ENCODE measurements around the gene BGLAP. TPM values are rescaled to one million over a fixed set of nuclear protein-coding genes. Genes with fewer than 3 reads are reported as not detected.
A peak's percentile ranks its signal among the peaks of the same experiment; 100 is the strongest.

The BGLAP gene
- total RNA-seq, 2 donors from 2014 or later = 1.1 to 1.2 TPM

DNA sequence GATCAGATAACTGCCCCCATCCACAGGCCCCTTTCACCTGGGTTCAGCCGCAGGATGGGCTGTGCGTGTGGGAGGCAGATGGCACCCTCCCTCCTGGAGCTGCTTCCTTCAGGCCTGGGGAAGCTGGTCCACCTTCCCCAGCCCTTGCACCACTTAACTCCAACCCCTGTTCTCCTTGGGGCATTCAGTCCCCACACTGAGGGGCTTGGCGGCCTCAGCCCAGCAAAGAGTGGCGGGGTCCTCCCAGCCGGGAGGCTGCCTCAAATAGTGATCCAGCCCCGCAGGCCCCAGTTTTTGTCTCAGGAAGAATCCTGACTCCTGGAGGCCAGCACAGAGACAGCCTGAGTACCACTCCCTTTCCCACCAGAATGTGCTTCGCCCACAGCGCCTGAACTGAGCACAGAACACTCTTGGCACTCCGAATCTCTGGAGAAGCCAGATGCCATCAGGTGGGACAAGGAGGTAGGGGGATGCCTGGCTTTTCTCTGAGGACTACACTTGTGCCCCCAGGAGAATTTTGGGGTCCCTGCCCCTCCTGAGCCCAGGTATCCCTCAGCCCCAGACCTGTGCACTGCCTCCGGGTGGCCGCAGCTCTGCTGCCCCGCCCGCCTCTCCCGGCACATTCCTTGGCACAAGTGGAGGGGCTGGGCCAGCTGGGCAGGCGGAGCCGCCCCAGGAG is 4.9 kb downstream of the BGLAP start:
- DNase-seq = peak in 1 of 2 donors; percentile 25
- peak; percentile 38 for ATAC-seq
- intact Hi-C loops (cut with DNase I, micrococcal nuclease) = no loop called here

DNA sequence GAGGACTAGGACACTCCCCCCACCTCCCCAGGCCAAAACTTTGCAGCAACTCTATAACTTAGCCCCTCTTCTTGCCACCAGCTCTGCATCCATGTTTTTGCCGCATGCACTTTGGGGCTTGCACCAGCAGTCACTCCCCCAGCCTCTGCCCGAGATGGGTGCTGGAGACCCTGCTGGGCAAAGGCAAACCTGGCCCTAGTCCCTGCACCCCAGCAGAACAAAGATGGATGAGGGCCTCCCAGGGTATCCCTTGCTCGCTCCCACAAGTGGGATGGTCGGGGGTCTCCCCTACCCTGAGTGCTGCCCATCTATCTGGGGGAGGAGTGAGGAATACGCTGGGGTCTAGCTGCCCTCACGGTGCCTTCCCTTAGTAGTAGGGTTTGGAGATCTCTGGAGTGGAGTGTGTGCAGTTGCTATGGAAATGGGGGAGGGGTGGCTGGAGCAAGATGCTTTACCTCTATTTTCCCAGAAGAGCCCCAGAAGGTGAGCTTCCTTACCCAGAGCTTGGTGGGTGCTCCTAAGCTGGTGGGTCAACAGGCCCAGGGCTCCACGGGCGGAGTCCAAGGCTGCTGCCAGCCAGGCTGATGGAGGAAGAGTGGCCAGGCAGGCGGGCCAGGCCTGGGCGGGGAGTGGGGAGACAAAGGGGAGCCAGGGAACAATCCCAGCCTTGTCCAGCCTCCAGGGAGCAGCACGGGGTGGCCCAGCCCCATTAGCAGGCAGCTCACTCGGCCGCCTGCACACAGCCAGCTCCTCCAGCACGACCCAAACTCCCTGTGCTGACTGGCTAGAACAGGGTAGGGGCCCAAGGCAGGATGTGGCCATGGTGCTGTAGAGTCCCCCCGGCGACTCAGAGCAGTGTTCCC is 5.7 kb downstream of the BGLAP start, which contains the start of gene PAQR6:
Gene PAQR6 (minus strand): TSS at position 597 of the 863 bp plus-strand sequence. CDS start 1,325 bp downstream, outside the sequence.
- DNase-seq = peak in 1 of 2 donors; percentile 29
- intact Hi-C loops (cut with DNase I, micrococcal nuclease) = no loop called here
- ATAC-seq = peak; percentile 37

DNA sequence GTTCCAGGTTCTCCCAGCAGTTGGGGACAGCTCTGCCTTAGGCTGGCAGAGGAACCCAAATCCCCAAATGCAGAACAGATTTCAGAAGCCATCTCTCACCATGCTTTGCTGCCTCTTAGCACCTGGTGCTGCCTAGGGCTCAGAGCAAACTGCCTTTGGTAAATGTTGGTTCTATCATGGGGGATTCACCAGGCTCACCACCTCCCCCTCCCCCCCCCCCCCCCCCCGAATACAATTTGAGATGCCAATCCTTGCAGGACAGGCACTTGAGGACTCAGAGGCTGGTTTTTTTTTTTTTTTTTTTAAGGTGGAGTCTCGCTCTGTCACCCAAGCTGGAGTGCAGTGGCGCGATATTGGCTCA is 6.3 kb downstream of the BGLAP start:
- intact Hi-C loops (cut with DNase I, micrococcal nuclease) = no loop called here
- ATAC-seq = no peak
- no peak for DNase-seq

DNA sequence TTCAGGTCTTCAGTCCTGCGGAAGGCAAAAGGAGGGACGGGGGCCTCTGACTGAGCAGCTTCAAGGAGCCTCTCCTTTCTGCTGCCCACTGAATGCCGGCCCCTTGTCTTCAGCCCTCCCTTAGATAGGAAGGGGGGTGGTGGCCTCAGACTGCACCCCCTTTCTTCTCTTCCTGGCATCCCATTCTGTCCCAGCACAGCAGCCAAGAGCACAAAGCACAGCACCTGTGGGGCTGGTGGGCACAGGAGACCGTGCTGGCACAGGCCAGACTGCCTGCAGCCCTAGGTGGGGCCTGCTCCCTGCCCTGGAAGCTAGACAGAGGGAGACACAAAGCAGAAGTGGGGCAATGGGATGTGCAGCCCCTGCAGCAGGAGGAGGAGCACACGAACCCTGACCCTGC is 7.6 kb downstream of the BGLAP start:
- intact Hi-C loops (cut with DNase I, micrococcal nuclease) = no loop called here
- ATAC-seq = no peak

DNA sequence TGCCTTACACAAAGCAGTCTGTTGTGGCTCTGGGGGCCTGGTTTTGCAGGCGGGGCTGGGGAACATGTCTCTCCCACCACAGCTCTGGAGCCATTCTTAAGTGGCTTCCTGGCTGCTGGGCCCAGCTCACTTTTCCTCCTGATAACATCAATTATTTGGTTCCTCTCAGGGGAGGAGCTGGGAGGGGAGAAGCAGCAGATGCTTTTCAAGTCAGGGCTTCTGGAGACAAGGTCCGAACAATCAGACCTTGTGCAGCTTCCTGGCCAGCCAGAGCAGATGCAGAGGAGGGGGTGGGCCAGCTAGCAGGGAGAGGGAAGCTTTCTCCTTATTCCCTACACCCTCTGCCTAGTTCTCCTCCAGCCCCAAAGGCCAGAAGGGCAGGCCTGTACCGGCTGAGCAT is 9.5 kb downstream of the BGLAP start:
- DNase-seq (no peak), ATAC-seq (no peak)
- intact Hi-C loops (cut with DNase I, micrococcal nuclease) = no loop called here

More for the DNA sequence above, 7.6 kb downstream of the BGLAP start:
- DNase-seq = no peak

DNA sequence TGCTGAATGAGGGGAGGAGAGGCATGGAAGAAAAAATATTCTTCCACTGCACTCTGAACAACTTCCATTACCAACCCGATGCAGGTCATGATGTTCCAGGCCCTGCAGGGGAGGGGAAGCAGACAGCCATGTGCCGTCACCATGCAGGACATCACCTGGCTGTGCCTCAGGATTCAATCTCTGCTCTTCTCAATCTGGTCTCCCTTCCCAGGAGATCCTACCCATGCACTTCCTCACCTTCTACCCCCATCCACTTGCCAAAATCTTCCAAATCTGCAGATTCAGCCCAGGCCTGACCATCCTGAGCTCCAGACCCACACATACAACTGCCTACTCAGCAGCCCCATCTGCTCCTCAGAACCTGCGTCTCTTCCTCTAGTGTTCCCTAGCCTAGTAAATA is 11.7 kb downstream of the BGLAP start:
- no peak for DNase-seq
- intact Hi-C loops (cut with DNase I, micrococcal nuclease) = no loop called here
- ATAC-seq = no peak

DNA sequence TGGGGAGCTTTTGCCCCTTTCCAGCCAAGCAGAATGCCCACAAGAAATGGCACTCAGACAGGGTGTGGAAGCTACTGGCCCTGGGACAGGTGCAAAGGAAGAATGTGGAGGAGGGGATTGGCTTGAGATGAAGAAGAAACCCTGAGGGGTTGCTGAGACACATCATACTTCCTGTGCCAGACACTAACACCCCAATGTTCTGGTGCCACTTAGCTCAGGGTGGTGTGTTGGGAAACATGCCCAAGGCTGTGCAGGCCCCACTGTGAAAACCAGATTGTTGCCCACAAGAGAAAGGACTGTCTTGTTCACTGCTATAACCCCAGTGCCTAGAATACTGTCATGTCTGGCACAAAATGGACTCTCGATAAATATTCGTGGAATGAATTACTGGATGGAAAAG is 15.7 kb downstream of the BGLAP start:
- no peak for ATAC-seq
- intact Hi-C loops (cut with DNase I, micrococcal nuclease) = no loop called here
- no peak for DNase-seq

DNA sequence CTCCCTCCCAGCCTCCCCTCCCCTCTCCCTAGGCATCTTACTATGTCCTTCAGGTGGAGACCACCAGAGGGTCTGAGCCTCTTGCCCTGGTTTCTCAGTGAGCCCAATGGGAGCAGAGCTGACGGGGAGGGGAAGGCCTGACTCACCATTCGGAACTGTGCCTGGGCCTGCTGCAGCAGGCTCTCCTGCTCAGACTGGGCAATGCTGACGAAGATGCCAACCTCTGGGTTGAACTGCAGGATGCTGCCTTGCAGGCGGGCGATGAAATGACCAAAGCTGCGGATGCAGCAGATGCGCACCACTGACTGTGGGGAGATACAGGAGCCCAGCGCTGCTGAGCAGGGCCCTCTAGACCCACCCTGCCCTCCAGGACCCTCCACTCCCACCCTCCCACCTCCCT is 16.9 kb downstream of the BGLAP start:
- intact Hi-C loops (cut with DNase I, micrococcal nuclease) = no loop called here
- ATAC-seq (no peak), DNase-seq (no peak)

DNA sequence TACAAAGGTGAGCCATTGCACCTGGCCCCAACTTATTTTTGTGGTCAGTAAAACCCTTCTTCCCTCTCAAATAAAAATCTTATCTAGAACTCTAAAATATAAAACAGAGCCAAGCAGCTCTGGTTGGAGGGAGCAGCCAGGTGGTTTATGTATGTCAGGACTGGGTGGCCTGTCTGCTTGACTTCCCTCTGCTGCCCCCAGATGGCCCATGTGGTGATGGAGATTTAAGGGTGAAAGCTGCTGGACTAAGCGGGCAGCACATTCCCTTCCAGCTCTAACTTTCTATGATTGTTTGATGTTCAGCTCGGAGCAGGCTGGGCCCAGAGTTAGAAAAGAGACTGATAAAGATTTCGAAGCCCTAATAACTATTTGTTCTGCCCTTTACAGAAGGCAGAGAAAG is 17.8 kb downstream of the BGLAP start:
- DNase-seq = no peak
- ATAC-seq = no peak
- intact Hi-C loops (cut with DNase I, micrococcal nuclease) = no loop called here

DNA sequence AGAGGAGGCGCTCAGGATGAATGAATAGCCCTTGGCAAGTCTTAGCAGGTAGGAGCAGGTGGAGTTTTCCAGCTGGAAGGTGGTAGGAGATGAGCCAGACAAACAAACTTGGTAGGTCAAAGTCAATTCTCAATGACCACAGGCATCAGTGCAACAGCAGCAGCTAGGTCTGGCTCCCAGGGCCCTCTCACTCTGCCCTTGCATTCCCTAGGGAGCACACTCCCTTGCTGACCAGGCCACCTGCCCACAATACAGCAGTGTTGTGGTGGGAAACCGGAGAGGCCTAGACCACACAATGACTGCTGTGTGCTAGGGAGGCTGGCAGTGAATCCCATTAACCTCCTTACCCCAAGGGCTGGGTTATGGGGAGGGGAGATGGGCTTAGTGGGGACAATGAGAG is 18.9 kb downstream of the BGLAP start:
- ATAC-seq (no peak), DNase-seq (no peak)
- intact Hi-C loops (cut with DNase I, micrococcal nuclease) = no loop called here

DNA sequence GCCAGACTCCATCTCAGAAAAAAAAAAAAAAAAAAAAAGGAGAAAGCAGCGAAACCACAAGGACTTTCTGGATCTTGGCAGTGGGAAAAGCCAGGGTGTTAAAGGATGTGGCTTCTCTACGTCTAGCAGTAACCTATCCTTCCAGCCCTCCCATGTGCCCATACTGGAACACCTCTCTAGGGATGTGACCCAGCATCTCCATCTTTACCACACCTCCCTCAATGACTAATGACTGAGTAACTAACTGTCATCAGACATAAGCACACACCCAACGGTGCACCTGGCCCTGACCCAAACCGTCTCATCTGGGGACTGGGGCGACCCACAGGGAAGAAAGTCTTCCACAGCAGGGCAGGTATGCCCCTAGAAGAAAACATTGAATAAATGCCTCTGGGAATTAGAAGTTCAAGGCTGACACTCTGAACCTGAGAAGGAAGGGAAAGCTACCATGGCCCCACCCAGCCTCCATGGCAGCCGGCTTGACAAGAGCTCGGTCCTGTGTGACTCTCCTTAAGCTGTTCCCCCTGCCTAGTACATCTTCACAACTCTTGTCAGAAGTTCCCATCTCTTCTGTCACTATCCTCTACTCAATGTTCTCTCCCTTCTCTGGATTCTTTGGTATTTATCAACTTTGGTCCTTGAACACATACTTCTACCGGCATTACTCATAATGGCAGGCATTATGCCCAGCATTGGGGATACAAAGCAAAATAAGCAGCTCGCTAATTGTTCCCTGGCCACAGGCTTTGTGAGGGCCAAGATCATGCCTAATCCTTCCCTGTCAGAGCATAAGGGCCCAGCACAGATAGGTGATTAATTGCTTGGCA is 20.7 kb downstream of the BGLAP start:
- ATAC-seq (no peak), DNase-seq (no peak)
- intact Hi-C loops (cut with DNase I, micrococcal nuclease) = no loop called here

DNA sequence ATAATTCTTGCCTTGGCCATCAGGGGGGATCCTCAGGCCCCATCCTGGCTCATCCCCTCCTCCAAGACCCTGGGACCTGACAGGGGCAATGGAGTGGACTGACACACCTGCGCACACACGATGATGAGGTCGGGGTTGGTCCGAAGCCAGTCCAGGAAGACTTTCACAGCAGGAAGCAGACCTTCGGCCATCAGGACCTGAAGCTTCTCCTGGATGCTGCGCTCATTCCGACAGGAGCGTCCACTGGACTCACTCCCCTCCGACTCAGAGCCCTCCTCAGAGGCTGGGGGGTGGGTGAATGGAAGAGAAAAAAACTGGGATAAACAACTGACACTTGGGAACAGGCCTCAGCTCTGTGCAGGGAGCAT is 21.3 kb downstream of the BGLAP start:
- intact Hi-C loops (cut with DNase I, micrococcal nuclease) = no loop called here
- DNase-seq = no peak
- ATAC-seq = no peak

DNA sequence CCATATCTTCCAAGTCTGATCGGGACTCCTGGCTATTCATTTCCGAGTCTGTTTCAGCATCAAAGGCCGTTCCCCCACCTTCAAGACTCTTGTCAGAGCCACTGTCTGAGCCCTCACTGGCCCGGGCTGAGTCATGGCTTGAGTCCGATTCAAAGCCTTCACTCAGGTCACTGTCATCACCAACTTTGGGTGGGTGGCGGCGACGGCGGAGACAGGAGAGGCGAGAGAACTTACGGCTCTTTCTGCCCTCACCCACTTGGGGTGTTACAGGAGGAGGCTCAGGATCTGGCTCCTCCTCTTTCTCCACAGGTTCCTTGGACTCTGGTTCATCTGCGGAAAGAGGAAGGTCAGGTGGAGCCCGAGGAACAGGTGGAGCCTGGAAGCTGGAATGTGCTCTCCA is 24.1 kb downstream of the BGLAP start:
- no peak for ATAC-seq
- DNase-seq = no peak
- intact Hi-C loops (cut with DNase I, micrococcal nuclease) = no loop called here

DNA sequence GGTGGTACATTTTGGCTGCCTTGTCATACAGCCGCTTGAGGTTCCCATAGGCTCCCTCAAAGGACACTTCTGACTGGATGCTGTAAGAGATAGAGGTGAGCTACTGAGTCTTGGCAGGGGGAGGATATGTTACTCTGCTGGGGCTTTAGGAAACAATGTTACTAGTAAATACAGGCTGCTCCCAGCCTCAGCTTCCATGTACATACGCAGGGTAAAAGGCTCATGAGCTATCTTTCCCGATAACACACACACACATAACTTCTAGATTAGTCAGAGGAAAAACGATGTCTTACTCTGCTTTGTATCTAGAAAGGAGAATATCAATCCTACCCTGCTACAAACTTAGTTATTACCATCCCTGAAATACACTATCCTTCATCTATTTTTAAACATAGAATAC is 26.4 kb downstream of the BGLAP start:
- intact Hi-C loops (cut with DNase I, micrococcal nuclease) = no loop called here
- ATAC-seq = no peak
- DNase-seq = no peak

DNA sequence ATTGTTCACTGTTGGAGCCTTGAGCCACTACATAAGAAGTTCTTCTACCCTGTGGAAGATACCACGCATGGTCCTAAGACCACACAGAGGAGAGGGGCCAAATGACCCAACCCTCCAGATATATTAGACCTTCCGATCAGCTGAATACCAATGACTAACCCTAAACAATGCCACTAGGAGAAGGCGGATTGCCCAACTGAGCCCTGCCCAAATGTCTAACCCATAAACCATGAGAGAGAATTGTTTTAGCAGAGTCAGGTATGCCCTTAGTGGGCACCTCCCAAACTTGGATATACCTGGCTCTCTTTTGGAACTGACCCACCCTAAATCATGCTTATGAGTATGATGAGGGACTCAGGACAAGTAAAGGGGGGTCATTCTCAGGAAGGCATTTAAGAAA is 28.3 kb downstream of the BGLAP start:
- no peak for ATAC-seq
- intact Hi-C loops (cut with DNase I, micrococcal nuclease) = no loop called here
- no peak for DNase-seq

DNA sequence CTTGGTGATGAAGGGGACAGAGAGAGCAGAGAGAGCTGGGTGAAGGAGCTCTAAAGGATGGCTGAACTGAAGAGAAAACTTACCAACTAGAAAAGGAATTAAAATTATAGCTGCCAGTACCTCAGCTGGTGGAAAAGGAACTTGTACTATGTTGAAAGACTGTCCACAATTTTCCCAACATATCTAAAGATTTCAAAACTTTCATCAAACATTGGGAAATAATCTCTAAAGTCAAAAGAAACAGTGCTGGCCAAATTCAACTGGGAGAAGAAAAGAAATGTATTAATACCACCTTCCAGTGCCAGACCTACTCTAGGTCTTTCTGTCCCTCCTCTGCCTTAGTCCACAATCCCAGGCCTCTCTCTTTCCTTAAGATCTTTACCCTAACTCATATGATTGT is 34.5 kb downstream of the BGLAP start:
- DNase-seq = no peak
- no peak for ATAC-seq
- intact Hi-C loops (cut with DNase I, micrococcal nuclease) = no loop called here

DNA sequence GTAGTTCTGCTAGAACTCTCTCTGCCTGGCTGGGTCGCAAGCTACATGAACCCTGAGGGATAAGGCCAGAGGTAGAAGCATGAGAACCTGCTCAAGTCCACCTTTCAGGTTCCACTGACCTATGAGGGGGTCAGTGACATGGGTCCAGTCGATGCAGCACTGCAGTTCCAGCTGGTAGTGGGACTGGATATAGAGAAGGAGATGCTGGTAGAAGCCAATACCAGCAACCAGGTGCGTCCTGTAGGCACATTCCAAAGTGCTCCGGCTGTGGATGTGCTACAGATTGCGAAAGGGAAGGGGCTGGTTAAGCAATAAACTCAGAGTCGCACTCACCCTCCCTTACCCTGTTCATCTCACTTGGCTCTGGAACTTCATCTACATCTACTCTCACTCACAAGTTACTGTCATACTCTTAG is 35.0 kb downstream of the BGLAP start:
- no peak for DNase-seq
- intact Hi-C loops (cut with DNase I, micrococcal nuclease) = no loop called here
- ATAC-seq = no peak

DNA sequence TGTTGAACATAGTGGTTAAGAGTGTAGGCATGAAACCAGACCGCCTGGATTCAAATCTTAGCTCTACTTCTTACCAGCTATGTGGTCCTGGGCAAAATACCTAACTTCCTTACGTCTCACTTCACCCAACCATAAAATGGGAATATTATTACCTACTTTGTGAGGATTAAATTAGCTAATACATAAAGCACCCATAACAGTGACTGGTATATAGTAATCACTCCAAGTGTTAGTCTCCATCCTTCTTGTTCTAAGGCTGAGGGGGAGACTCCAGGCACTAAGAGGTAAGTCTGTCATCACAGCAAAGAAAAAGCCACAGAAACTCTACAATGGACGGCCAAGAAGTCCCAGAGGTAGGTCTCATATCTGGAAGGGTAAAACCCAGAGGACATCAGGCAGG is 37.9 kb downstream of the BGLAP start:
- intact Hi-C loops (cut with DNase I, micrococcal nuclease) = no loop called here
- DNase-seq (no peak), ATAC-seq (no peak)

DNA sequence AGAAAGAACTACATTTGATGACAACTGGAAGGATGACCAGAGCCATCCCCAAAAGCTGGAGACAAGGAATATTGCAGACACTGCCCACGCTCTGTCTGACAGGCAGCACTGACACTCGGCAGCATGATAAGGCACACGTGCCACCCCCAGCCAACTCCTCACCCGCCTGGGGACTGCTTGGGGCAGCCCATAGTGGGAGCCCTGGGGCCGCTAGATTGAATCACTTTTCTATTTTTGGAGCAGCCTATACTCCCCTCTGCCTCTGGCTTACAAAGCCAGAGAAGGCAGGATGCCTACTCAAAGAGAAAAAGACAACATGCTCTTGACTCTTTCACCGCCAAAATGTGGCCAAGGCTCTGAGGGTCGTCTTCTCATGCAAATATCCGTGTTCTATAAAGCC is 39.3 kb downstream of the BGLAP start:
- ATAC-seq (no peak), DNase-seq (no peak)
- intact Hi-C loops (cut with DNase I, micrococcal nuclease) = no loop called here
